Tibial artery (tissue), 4 donors: ENCODE results near the gene TACO1.

Source experiments
- DNase-seq, 2 donors: peaks; one replicate each; pipeline ENCODE4 v3.0.0-alpha.2; 2019
- H3K27ac ChIP-seq, 2 donors: fragments of 200-600 bp; sonication (generic) in 1 of 2; 1 replicate in 1 of 2; 2 replicates in 1 of 2; pipeline ENCODE4 v1.5.1; 2018 to 2019; ENCODE audit warnings: mild to moderate bottlenecking in 1 of 2
- H3K27me3 ChIP-seq, 2 donors: fragments of 200-600 bp; sonication (generic) in 1 of 2; one replicate each; pipeline versions ENCODE4 v1.5.1 to v1.6.0; 2016 to 2019
- H3K36me3 ChIP-seq, 3 donors: fragments of 200-600 bp; sonication (generic) in 2 of 3; one replicate each; pipeline ENCODE4 v1.5.1; 2016 to 2019; ENCODE audit warnings: mild to moderate bottlenecking in 2 of 3
- H3K4me1 ChIP-seq, 4 donors: fragments of 200-600 bp; sonication (generic) in 2 of 4; 1 replicate in 3 of 4; 2 replicates in 1 of 4; pipeline ENCODE4 v1.5.1; 2016 to 2019
- H3K4me3 ChIP-seq, 2 donors: fragments of 200-600 bp; sonication (generic) in 1 of 2; 1 replicate in 1 of 2; 2 replicates in 1 of 2; pipeline ENCODE4 v1.5.1; 2018 to 2019; ENCODE audit warnings: mild to moderate bottlenecking in 2 of 2
- H3K9me3 ChIP-seq, 3 donors: fragments of 200-600 bp; sonication (generic) in 1 of 3; one replicate each; pipeline ENCODE4 v1.5.1; 2016 to 2019
- CTCF ChIP-seq, 2 experiments: fragments of 200-600 bp in 1 of 2; fragments of 450-650 bp in 1 of 2; IDR thresholded peaks; one replicate each; pipeline ENCODE4 v1.5.1; 2017 to 2019; ENCODE audit warnings: antibody characterized with exemption in 2 of 2, mild to moderate bottlenecking in 1 of 2, moderate library complexity in 1 of 2
- intact Hi-C: fragments of 100-400 bp; cut with DNase I; formaldehyde crosslinking; loops from one replicate; pipeline ENCODE4 v1.15.0; 2023; ENCODE audit warnings: low total_unique reads

The TACO1 gene

DNA sequence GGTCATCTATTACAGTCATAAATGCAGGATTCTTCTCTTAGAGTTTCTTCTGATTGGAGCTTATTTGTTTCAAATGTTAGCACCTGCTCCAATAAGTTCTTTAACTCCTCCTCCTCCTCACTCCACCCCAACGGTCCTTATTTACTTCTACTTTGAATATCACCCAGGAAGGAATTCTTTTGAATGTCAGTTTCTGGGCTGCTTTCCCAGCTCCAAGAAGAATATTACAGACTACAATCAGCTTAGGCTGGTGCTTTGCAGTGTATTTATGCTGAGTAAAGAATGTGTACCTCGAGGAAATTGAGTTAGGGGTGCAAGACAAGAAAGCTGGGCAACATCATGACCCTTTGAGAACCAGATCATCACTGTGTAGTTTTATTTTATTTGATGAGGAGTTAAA is 52.4 kb downstream of the TACO1 start:
- H3K9me3 ChIP-seq, result no peaks in the 10 kb centered on the region
- TF ChIP-seq CTCF (IDR thresholded peaks at IDR 0.05), result no peak
- intact Hi-C loops, result no loop called here
- H3K27me3 ChIP-seq, result no peaks in the 10 kb centered on the region
- no peak for DNase-seq
- no peak overlapping the region for H3K27ac ChIP-seq
- H3K4me3 ChIP-seq, result no peak overlapping the region
- H3K36me3 ChIP-seq, result peaks cover 39 to 74% (median 51%) of the 10 kb centered on the region in 3 donors
- H3K4me1 ChIP-seq, result no peaks in the 10 kb centered on the region

- DNase-seq, result no peak
- TF ChIP-seq CTCF (IDR thresholded peaks at IDR 0.05), result no peak
- no peak overlapping the region for H3K27ac ChIP-seq
- no peaks in the 10 kb centered on the region for H3K9me3 ChIP-seq
- peaks cover 47 to 80% (median 71%) of the 10 kb centered on the region in 3 donors for H3K36me3 ChIP-seq
- H3K27me3 ChIP-seq, result no peaks in the 10 kb centered on the region
- intact Hi-C loops, result no loop called here
- H3K4me1 ChIP-seq, result no peaks in the 10 kb centered on the region
- no peak overlapping the region for H3K4me3 ChIP-seq
Observed at GRCh38 chr17:63657786-63658185, 57.1 kb downstream of the TACO1 start.
